ENCODE measurements around the gene CNNM3. TPM values are rescaled to one million over a fixed set of nuclear protein-coding genes. Genes with fewer than 3 reads are reported as not detected.

The CNNM3 gene
- total and polyA plus RNA-seq, 4 donors = 7.2 to 31.4 (median 14.6) TPM

- H3K9me3 ChIP-seq (ENCODE audit: control insufficient read depth in 4 of 4, insufficient read depth in 3 of 4, low read length in 3 of 4) = no peaks in the 10 kb centered on the region
- no peak for TF ChIP-seq CTCF (IDR thresholded peaks at IDR 0.05; ENCODE audit: control extremely low read depth, extremely low read depth)
- peaks cover 0 to 11% (median 7%) of the 10 kb centered on the region in 4 donors for H3K36me3 ChIP-seq (ENCODE audit: control insufficient read depth in 4 of 4, insufficient read depth in 4 of 4, low read length in 4 of 4)
- H3K4me1 ChIP-seq (ENCODE audit: control insufficient read depth in 5 of 5, insufficient read depth in 5 of 5, low read length in 5 of 5) = peaks cover 0 to 18% (median 8%) of the 10 kb centered on the region in 5 donors
- H3K27me3 ChIP-seq (ENCODE audit: control insufficient read depth in 3 of 3, insufficient read depth in 3 of 3, low read length in 2 of 3) = no peaks in the 10 kb centered on the region
- no peak overlapping the region for H3K4me3 ChIP-seq
- no peak overlapping the region for H3K27ac ChIP-seq (ENCODE audit: low read depth in 1 of 2, low read length in 1 of 2)
- ATAC-seq (ENCODE audit: insufficient read depth, low FRiP score) (no peak), DNase-seq (no peak)
- no peak overlapping the region for H3K9ac ChIP-seq (ENCODE audit: insufficient read depth in 1 of 2, low read length in 2 of 2)
- WGBS, 2 donors = 97% methylated on average over 9 of the region's 9 CpGs
Observed at GRCh38 chr2:96837575-96837974, 21.5 kb downstream of the CNNM3 start.

GRCh38 chr2:96838345-96839292 is 22.6 kb downstream of the CNNM3 start:
- no peak for TF ChIP-seq CTCF (IDR thresholded peaks at IDR 0.05; ENCODE audit: control extremely low read depth, extremely low read depth)
- Histone ChIP-seq H3K27me3 (ENCODE audit: control insufficient read depth in 3 of 3, insufficient read depth in 3 of 3, low read length in 2 of 3) (no peaks in the 10 kb centered on the region), H3K4me3 (no peak overlapping the region), H3K36me3 (ENCODE audit: control insufficient read depth in 4 of 4, insufficient read depth in 4 of 4, low read length in 4 of 4) (peaks cover 0 to 11% (median 3%) of the 10 kb centered on the region in 4 donors), H3K4me1 (ENCODE audit: control insufficient read depth in 5 of 5, insufficient read depth in 5 of 5, low read length in 5 of 5) (peaks cover 0 to 8% (median under 1%) of the 10 kb centered on the region in 5 donors), H3K9ac (ENCODE audit: insufficient read depth in 1 of 2, low read length in 2 of 2) (no peak overlapping the region), H3K9me3 (ENCODE audit: control insufficient read depth in 4 of 4, insufficient read depth in 3 of 4, low read length in 3 of 4) (no peaks in the 10 kb centered on the region), H3K27ac (ENCODE audit: low read depth in 1 of 2, low read length in 1 of 2) (no peak overlapping the region)
- DNase-seq (no peak), ATAC-seq (ENCODE audit: insufficient read depth, low FRiP score) (peak; percentile 9)
- WGBS, 2 donors = 84 to 85% methylated on average over 22 to 23 of the region's 23 CpGs

GRCh38 chr2:96839293-96839874 is 23.3 kb downstream of the CNNM3 start:
- H3K4me3 ChIP-seq = no peak overlapping the region
- no peak for TF ChIP-seq CTCF (IDR thresholded peaks at IDR 0.05; ENCODE audit: control extremely low read depth, extremely low read depth)
- H3K27me3 ChIP-seq (ENCODE audit: control insufficient read depth in 3 of 3, insufficient read depth in 3 of 3, low read length in 2 of 3) = no peaks in the 10 kb centered on the region
- no peak overlapping the region for H3K27ac ChIP-seq (ENCODE audit: low read depth in 1 of 2, low read length in 1 of 2)
- H3K36me3 ChIP-seq (ENCODE audit: control insufficient read depth in 4 of 4, insufficient read depth in 4 of 4, low read length in 4 of 4) = peaks cover 0 to 9% (median 3%) of the 10 kb centered on the region in 4 donors
- H3K9me3 ChIP-seq (ENCODE audit: control insufficient read depth in 4 of 4, insufficient read depth in 3 of 4, low read length in 3 of 4) = no peaks in the 10 kb centered on the region
- peak in 1 of 3 donors; percentile 32 for DNase-seq
- no peak overlapping the region for H3K9ac ChIP-seq (ENCODE audit: insufficient read depth in 1 of 2, low read length in 2 of 2)
- whole genome bisulfite sequencing, 2 donors = 16 to 32% methylated on average over 39 to 42 of the region's 42 CpGs
- peaks cover 0 to 8% (median 0%) of the 10 kb centered on the region in 5 donors for H3K4me1 ChIP-seq (ENCODE audit: control insufficient read depth in 5 of 5, insufficient read depth in 5 of 5, low read length in 5 of 5)
- ATAC-seq (ENCODE audit: insufficient read depth, low FRiP score) = peak; percentile 74

Measured in lung (tissue), 12 donors.